T-cell (primary cell): ENCODE measurements around the gene FBXL13. TPM values are rescaled to one million over a fixed set of nuclear protein-coding genes. Genes with fewer than 3 reads are reported as not detected.
"Not testable (repeated sequence)": the region's sequence is repeated elsewhere in the genome, so short reads cannot be mapped to it uniquely, and the experiment has no call there.

Experiments
- ATAC-seq, 4 experiments: fragments of 200-7000 bp in 3 of 4; fragments of 150-1000 bp in 1 of 4; cut with Tn5 transposase; replicated peaks in 1 of 4; 1 replicate in 3 of 4; 2 replicates in 1 of 4; pipeline ENCODE4 v1.10.0; 2021; ENCODE audit warnings: moderate library complexity in 3 of 4, mild to moderate bottlenecking in 2 of 4, moderate number of reproducible peaks in 1 of 4
- CTCF ChIA-PET, 2 donors: fragments of 300-600 bp; sonication (Branson Sonifier 250); formaldehyde crosslinking; loops; one replicate each; lab custom pipeline; 2022; ENCODE audit warnings: antibody characterized with exemption in 2 of 2; lab: Charles Lee
- POLR2A ChIA-PET, 2 donors: fragments of 300-600 bp; sonication (Branson Sonifier 250); formaldehyde crosslinking; loops; one replicate each; lab custom pipeline; 2022; ENCODE audit warnings: antibody characterized with exemption in 2 of 2; lab: Charles Lee
- DNase-seq, 35 experiments: peaks; one replicate each; pipeline versions ENCODE4 v3.0.0 to v3.0.0-alpha.2; 2013 to 2023
- H3K27ac ChIP-seq: one replicate; pipeline ENCODE4 v1.5.1; 2013; ENCODE audit warnings: low read length
- H3K27me3 ChIP-seq, 2 experiments: replicated peaks in 1 of 2; 1 replicate in 1 of 2; 2 replicates in 1 of 2; pipeline versions ENCODE4 v1.6.1 to v1.7.0; 2013; ENCODE audit warnings: low read length in 1 of 2, mixed read lengths in 1 of 2; ENCODE audit not compliant: control insufficient read depth in 2 of 2, insufficient read depth in 2 of 2; ENCODE audit errors: extremely low read depth in 1 of 2
- H3K36me3 ChIP-seq, 2 donors: 1 replicate in 1 of 2; 2 replicates in 1 of 2; pipeline versions ENCODE4 v1.6.1 to v1.7.0; 2013; ENCODE audit warnings: low read length in 1 of 2; ENCODE audit not compliant: control insufficient read depth in 2 of 2, insufficient read depth in 1 of 2; ENCODE audit errors: extremely low read depth in 1 of 2
- H3K4me1 ChIP-seq, 2 experiments: 1 replicate in 1 of 2; 2 replicates in 1 of 2; pipeline versions ENCODE4 v1.6.1 to v1.7.0; 2013; ENCODE audit warnings: low read length in 2 of 2, mixed read lengths in 1 of 2; ENCODE audit not compliant: insufficient read depth in 2 of 2, control insufficient read depth in 1 of 2; ENCODE audit errors: extremely low read depth in 1 of 2
- H3K4me3 ChIP-seq, 2 donors: 1 replicate in 1 of 2; 2 replicates in 1 of 2; pipeline versions ENCODE4 v1.5.1 to v1.7.0; 2013; ENCODE audit warnings: mild to moderate bottlenecking in 2 of 2, low read length in 1 of 2, moderate library complexity in 1 of 2; ENCODE audit not compliant: control insufficient read depth in 1 of 2; ENCODE audit errors: extremely low read depth in 1 of 2
- H3K9me3 ChIP-seq: 2 replicates; pipeline ENCODE4 v1.7.0; 2013
- H3K27ac Mint-ChIP-seq, 2 donors: one replicate each; pipeline ENCODE4 v1.8.0; 2020 to 2021; ENCODE audit warnings: mild to moderate bottlenecking in 2 of 2, mixed read lengths in 2 of 2
- H3K27me3 Mint-ChIP-seq, 2 donors: one replicate each; pipeline ENCODE4 v1.8.0; 2021 to 2022; ENCODE audit warnings: mixed read lengths in 2 of 2
- H3K36me3 Mint-ChIP-seq: one replicate; pipeline ENCODE4 v1.8.0; 2021; ENCODE audit warnings: mixed read lengths
- H3K4me1 Mint-ChIP-seq, 3 donors: one replicate each; pipeline ENCODE4 v1.8.0; 2020 to 2022; ENCODE audit warnings: mixed read lengths in 3 of 3, mild to moderate bottlenecking in 1 of 3
- H3K4me3 Mint-ChIP-seq, 3 donors: one replicate each; pipeline ENCODE4 v1.8.0; 2020 to 2022; ENCODE audit warnings: mild to moderate bottlenecking in 3 of 3, mixed read lengths in 3 of 3, moderate library complexity in 3 of 3
- H3K9me3 Mint-ChIP-seq, 3 donors: one replicate each; pipeline ENCODE4 v1.8.0; 2020 to 2022; ENCODE audit warnings: mixed read lengths in 3 of 3
- WGBS: methylation state at CpG from one replicate; pipeline ENCODE4 v1.1.5; 2013; ENCODE audit warnings: missing lambda C conversion rate; ENCODE audit not compliant: insufficient coverage; 5-methylcytosine and 5-hydroxymethylcytosine counted together
- total RNA-seq, 35 experiments: library from RNA in 6 of 35; stranded (reverse) in 6 of 35; fragments of 120-200 nt in 1 of 35; gene quantifications; one replicate each; pipeline versions ENCODE4 v1.2.1 to v1.2.4 and lab custom pipeline; 2013 to 2026

The FBXL13 gene
- total RNA-seq, 5 donors from 2014 or later (not counting 1 experiment from before 2014, with no cell fraction given): 1.3 to 2.7 (median 1.4) TPM

DNA sequence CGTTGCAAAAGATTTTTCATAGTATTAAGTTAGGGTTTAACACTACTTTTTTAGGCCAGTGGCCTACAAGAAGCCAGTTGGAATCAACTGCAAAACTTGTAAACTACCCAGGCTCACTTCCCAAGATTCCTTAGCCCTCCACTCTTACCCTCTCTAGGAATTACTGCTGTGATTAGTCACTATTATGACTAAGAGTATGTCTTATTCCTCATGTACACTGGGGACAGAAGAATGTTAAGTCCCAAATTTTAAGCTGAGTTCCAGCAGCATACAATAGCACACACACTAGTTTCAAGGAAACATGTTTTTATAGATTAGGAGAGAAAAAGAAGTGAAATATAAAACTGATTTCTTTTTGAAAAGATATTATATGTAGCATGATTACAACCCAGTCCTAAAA lies 42.8 kb downstream of the FBXL13 start:
- Mint-ChIP-seq H3K27ac (no peak overlapping the region), H3K4me1 (no peaks in the 10 kb centered on the region), H3K27me3 (no peaks in the 10 kb centered on the region), H3K9me3 (no peaks in the 10 kb centered on the region), H3K4me3 (no peak overlapping the region), H3K36me3 (no peaks in the 10 kb centered on the region)
- no peaks in the 10 kb centered on the region for H3K27me3 ChIP-seq
- ATAC-seq: no peak
- no peaks in the 10 kb centered on the region for H3K4me1 ChIP-seq
- H3K36me3 ChIP-seq: no peaks in the 10 kb centered on the region
- no peaks in the 10 kb centered on the region for H3K9me3 ChIP-seq
- ChIA-PET POLR2A (no interaction called here), CTCF (no interaction called here)
- no CpG with 5 or more reads among the region's 1 CpG for WGBS
- H3K27ac ChIP-seq: no peak overlapping the region
- no peak overlapping the region for H3K4me3 ChIP-seq
- DNase-seq: no peak

DNA sequence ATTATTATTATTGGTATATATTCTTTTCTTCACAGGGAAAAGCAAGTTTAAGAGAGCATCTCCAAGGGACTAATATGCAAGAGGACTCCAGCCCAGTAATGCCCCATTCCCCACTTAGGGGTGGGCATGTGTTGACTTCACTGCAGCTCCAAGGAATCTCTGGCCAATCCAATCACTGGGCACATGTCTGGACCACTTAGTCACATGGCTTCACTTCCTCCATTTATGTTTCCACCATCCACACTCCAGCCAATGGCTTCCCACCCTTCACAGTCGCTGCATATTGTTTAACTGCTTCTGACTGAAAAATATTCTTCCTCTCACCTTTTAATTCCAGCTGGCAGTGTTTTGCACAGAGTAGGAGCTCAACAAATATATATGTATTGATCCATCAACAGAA lies 43.6 kb downstream of the FBXL13 start:
- H3K27me3 ChIP-seq: no peaks in the 10 kb centered on the region
- no peak overlapping the region for H3K4me3 ChIP-seq
- H3K27me3 Mint-ChIP-seq: no peaks in the 10 kb centered on the region
- no peaks in the 10 kb centered on the region for H3K4me1 Mint-ChIP-seq
- H3K4me3 Mint-ChIP-seq: no peak overlapping the region
- H3K36me3 Mint-ChIP-seq: no peaks in the 10 kb centered on the region
- no peaks in the 10 kb centered on the region for H3K9me3 ChIP-seq
- no peak for ATAC-seq
- no peaks in the 10 kb centered on the region for H3K9me3 Mint-ChIP-seq
- POLR2A ChIA-PET: no interaction called here
- CTCF ChIA-PET: no interaction called here
- WGBS: no CpG with 5 or more reads among the region's 1 CpG
- no peak overlapping the region for H3K27ac ChIP-seq
- no peaks in the 10 kb centered on the region for H3K36me3 ChIP-seq
- H3K27ac Mint-ChIP-seq: no peak overlapping the region
- H3K4me1 ChIP-seq: no peaks in the 10 kb centered on the region
- no peak for DNase-seq

DNA sequence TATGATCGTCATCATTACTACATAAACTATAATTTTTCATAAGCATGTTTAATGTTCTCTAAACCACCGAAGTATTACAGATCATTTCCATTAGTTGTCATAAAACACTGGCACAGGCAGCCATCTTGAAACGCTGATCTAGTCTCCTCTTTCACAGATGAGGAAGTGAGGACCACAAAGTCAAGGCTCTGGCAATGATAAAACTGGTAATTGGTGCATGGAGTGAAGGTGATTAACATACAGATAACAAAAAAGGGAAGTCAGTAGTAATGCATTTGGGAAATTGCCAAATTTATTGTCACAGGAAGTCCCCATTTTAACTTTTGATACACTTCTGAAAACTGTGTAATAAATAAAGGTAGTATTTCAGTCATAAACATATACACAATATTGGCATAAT lies 49.3 kb downstream of the FBXL13 start:
- no peak overlapping the region for H3K4me3 ChIP-seq
- Mint-ChIP-seq H3K27ac (no peak overlapping the region), H3K4me1 (peaks cover 0 to 9% (median 4%) of the 10 kb centered on the region in 3 donors), H3K4me3 (no peak overlapping the region), H3K36me3 (peaks cover 10% of the 10 kb centered on the region), H3K27me3 (no peaks in the 10 kb centered on the region), H3K9me3 (peaks cover 0 to 11% (median 10%) of the 10 kb centered on the region in 3 donors)
- no peaks in the 10 kb centered on the region for H3K4me1 ChIP-seq
- H3K36me3 ChIP-seq: no peaks in the 10 kb centered on the region
- no CpG with 5 or more reads among the region's 3 CpGs for WGBS
- CTCF ChIA-PET: no interaction called here
- POLR2A ChIA-PET: no interaction called here
- H3K27ac ChIP-seq: no peak overlapping the region
- no peak for ATAC-seq
- no peaks in the 10 kb centered on the region for H3K9me3 ChIP-seq
- no peaks in the 10 kb centered on the region for H3K27me3 ChIP-seq
- no peak for DNase-seq

DNA sequence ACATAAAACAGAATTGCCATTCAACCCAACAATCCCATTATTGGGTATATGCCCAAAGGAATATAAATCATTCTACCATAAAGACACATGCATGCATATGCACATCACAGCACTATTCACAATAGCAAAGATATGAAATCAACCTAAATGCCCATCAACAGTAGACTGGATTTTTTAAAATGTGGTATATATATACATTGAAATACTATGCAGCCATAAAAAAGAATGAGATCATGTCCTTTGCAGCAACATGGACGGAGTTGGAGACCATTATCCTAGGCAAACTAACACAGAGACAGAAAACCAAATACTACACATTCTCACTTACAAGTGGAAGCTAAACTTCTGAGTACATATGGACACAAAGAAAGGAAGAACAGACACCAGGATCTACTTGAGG lies 51.0 kb downstream of the FBXL13 start:
- WGBS: no CpG with 5 or more reads among the region's 1 CpG
- POLR2A ChIA-PET, H3K27ac Mint-ChIP-seq, H3K4me1 ChIP-seq, DNase-seq, H3K27me3 ChIP-seq, CTCF ChIA-PET, H3K9me3 ChIP-seq, H3K27ac ChIP-seq, H3K4me3 Mint-ChIP-seq, H3K27me3 Mint-ChIP-seq, H3K4me1 Mint-ChIP-seq, H3K36me3 ChIP-seq, ATAC-seq, H3K4me3 ChIP-seq: not testable (repeated sequence)
- Mint-ChIP-seq H3K9me3 (peaks cover 5 to 14% (median 13%) of the 10 kb centered on the region in 3 donors), H3K36me3 (peaks cover 18% of the 10 kb centered on the region)

- whole genome bisulfite sequencing: no CpG with 5 or more reads among the region's 1 CpG
- H3K9me3 ChIP-seq, H3K27me3 Mint-ChIP-seq, H3K4me1 ChIP-seq, DNase-seq, H3K27ac ChIP-seq, H3K4me3 Mint-ChIP-seq, H3K27me3 ChIP-seq, ATAC-seq, H3K27ac Mint-ChIP-seq, CTCF ChIA-PET, POLR2A ChIA-PET, H3K36me3 ChIP-seq, H3K4me1 Mint-ChIP-seq, H3K4me3 ChIP-seq: not testable (repeated sequence)
- peaks cover 5 to 19% (median 13%) of the 10 kb centered on the region in 3 donors for H3K9me3 Mint-ChIP-seq
- peaks cover 23% of the 10 kb centered on the region for H3K36me3 Mint-ChIP-seq
These were observed 53.1 kb downstream of the FBXL13 start for GRCh38 chr7:103021490-103021889.

DNA sequence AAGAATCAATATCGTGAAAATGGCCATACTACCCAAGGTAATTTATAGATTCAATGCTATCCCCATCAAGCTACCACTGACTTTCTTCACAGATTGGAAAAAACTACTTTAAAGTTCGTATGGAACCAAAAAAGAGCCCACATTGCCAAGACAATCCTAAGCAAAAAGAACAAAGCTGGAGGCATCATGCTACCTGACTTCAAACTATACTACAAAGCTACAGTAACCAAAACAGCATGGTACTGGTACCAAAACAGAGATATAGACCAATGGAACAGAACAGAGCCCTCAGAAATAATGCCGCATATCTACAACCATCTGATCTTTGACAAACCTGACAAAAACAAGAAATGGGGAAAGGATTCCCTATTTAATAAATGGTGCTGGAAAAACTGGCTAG lies 53.7 kb downstream of the FBXL13 start:
- H3K4me3 Mint-ChIP-seq, H3K27me3 Mint-ChIP-seq, DNase-seq, H3K36me3 ChIP-seq, H3K4me1 ChIP-seq, H3K27me3 ChIP-seq, H3K4me3 ChIP-seq, CTCF ChIA-PET, H3K27ac ChIP-seq, H3K9me3 ChIP-seq, H3K27ac Mint-ChIP-seq, H3K4me1 Mint-ChIP-seq, ATAC-seq, POLR2A ChIA-PET: not testable (repeated sequence)
- peaks cover 5 to 22% (median 18%) of the 10 kb centered on the region in 3 donors for H3K9me3 Mint-ChIP-seq
- no CpG with 5 or more reads among the region's 3 CpGs for WGBS
- H3K36me3 Mint-ChIP-seq: peaks cover 23% of the 10 kb centered on the region

DNA sequence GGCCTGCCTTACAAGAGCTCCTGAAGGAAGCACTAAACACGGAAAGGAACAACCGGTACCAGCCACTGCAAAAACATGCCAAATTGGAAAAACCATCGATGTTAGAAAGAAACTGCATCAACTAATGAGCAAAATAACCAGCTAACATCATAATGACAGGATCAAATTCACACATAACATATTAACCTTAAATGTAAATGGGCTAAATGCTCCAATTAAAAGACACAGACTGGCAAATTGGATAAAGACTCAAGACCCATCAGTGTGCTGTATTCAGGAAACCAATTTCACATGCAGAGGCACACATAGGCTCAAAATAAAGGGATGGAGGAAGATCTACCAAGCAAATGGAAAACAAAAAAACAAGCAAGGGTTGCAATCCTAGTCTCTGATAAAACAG lies 56.3 kb downstream of the FBXL13 start:
- Mint-ChIP-seq H3K36me3 (peaks cover 29% of the 10 kb centered on the region), H3K9me3 (peaks cover 5 to 36% (median 20%) of the 10 kb centered on the region in 3 donors)
- H3K27me3 Mint-ChIP-seq, CTCF ChIA-PET, ATAC-seq, H3K4me3 Mint-ChIP-seq, H3K27me3 ChIP-seq, H3K27ac Mint-ChIP-seq, H3K4me1 ChIP-seq, H3K36me3 ChIP-seq, H3K9me3 ChIP-seq, H3K4me3 ChIP-seq, H3K4me1 Mint-ChIP-seq, POLR2A ChIA-PET, H3K27ac ChIP-seq, DNase-seq: not testable (repeated sequence)
- WGBS: no CpG with 5 or more reads among the region's 3 CpGs
